Measurements from ENCODE around the gene TNFAIP2. TPM values are rescaled to one million over a fixed set of nuclear protein-coding genes. Genes with fewer than 3 reads are reported as not detected.

TNFAIP2 gene
- total and polyA plus RNA-seq, 8 donors: 28.4 to 237 (median 34.7) TPM

- DNase-seq (no peak), ATAC-seq (no peak)
- TF ChIP-seq CTCF (IDR thresholded peaks at IDR 0.05): no peak
- intact Hi-C loops (cut with DNase I): loop anchor here in 1 of 2 donors (10.0 kb wide), 1 partner anchor 193 kb away; no protein-coding TSS in a partner anchor
- peaks cover 32 to 87% of the 10 kb centered on the region in 2 donors for H3K27me3 ChIP-seq
- peaks cover 13 to 45% of the 10 kb centered on the region in 2 donors for H3K4me1 ChIP-seq
- no peaks in the 10 kb centered on the region for H3K36me3 ChIP-seq
- H3K27ac ChIP-seq: no peak overlapping the region
- no peaks in the 10 kb centered on the region for H3K9me3 ChIP-seq
- H3K4me3 ChIP-seq: no peak overlapping the region
Measured at GRCh38 chr14:103101257-103101962, 21.9 kb upstream of the TNFAIP2 start.

GRCh38 chr14:103101963-103102688 is 21.1 kb upstream of the TNFAIP2 start:
- H3K4me3 ChIP-seq: no peak overlapping the region
- peaks cover 32 to 87% of the 10 kb centered on the region in 2 donors for H3K27me3 ChIP-seq
- ATAC-seq (no peak), DNase-seq (peak in 2 of 4 donors; percentile 46 to 78)
- H3K36me3 ChIP-seq: no peaks in the 10 kb centered on the region
- peaks cover 13 to 45% of the 10 kb centered on the region in 2 donors for H3K4me1 ChIP-seq
- intact Hi-C loops (cut with DNase I): loop anchor here in 1 of 2 donors (10.0 kb wide), 1 partner anchor 193 kb away; no protein-coding TSS in a partner anchor
- TF ChIP-seq CTCF (IDR thresholded peaks at IDR 0.05): no peak
- no peak overlapping the region for H3K27ac ChIP-seq
- no peaks in the 10 kb centered on the region for H3K9me3 ChIP-seq

- no peak for TF ChIP-seq CTCF (IDR thresholded peaks at IDR 0.05)
- intact Hi-C loops (cut with DNase I): loop anchor here in 1 of 2 donors (10.0 kb wide), 1 partner anchor 192 kb away; no protein-coding TSS in a partner anchor
- DNase-seq (no peak), ATAC-seq (no peak)
- Histone ChIP-seq H3K4me3 (no peak overlapping the region), H3K27me3 (peaks cover 32 to 86% of the 10 kb centered on the region in 2 donors), H3K36me3 (no peaks in the 10 kb centered on the region), H3K4me1 (peaks cover 13 to 45% of the 10 kb centered on the region in 2 donors), H3K9me3 (no peaks in the 10 kb centered on the region), H3K27ac (no peak overlapping the region)
Measured at GRCh38 chr14:103102689-103103260, 20.5 kb upstream of the TNFAIP2 start.

- intact Hi-C loops (cut with DNase I): loop anchor here in 1 of 2 donors (10.0 kb wide), 1 partner anchor 191 kb away; no protein-coding TSS in a partner anchor
- peaks cover 32 to 77% of the 10 kb centered on the region in 2 donors for H3K27me3 ChIP-seq
- peaks cover 13 to 49% of the 10 kb centered on the region in 2 donors for H3K4me1 ChIP-seq
- H3K36me3 ChIP-seq: no peaks in the 10 kb centered on the region
- ATAC-seq (peak; percentile 49), DNase-seq (peak in 3 of 4 donors; percentile 52 to 84 (median 65))
- H3K9me3 ChIP-seq: no peaks in the 10 kb centered on the region
- no peak overlapping the region for H3K27ac ChIP-seq
- peak in 1 of 2 donors; percentile 27 for TF ChIP-seq CTCF (IDR thresholded peaks at IDR 0.05)
- H3K4me3 ChIP-seq: peak overlapping the region in 1 of 2 donors; percentile 20
Measured at GRCh38 chr14:103103461-103104388, 19.5 kb upstream of the TNFAIP2 start.

Measured in left lung (tissue), 10 donors.